Mononuclear cell (primary cell): Measurements from ENCODE around the gene UBR1. TPM values are rescaled to one million over a fixed set of nuclear protein-coding genes. Genes with fewer than 3 reads are reported as not detected.

Experiments used
- total RNA-seq: library from RNA; depleted of rRNA; stranded (reverse); fragments of >200 nt; gene quantifications from one replicate; pipeline ENCODE4 v1.2.3, GENCODE V29; 2012

Gene UBR1
- total RNA-seq, 1 donor: 44.7 TPM

Other genes starting within 250 kb of the UBR1 start
- 14.2 TPM for gene TTBK2, start 185.3 kb downstream of the UBR1 start, total RNA-seq
- gene TMEM62, start 27.5 kb upstream of the UBR1 start, total RNA-seq: 28.8 TPM
- 110 TPM for gene CCNDBP1, start 79.4 kb upstream of the UBR1 start, total RNA-seq
- gene EPB42, start 115.0 kb upstream of the UBR1 start, total RNA-seq: 0.10 TPM
- not detected for gene TGM5, start 160.9 kb upstream of the UBR1 start, total RNA-seq
- not detected for gene TGM7, start 196.2 kb upstream of the UBR1 start, total RNA-seq
- gene LCMT2, start 224.5 kb upstream of the UBR1 start, total RNA-seq: 9.7 TPM